Raji (cell line): Measurements from ENCODE around the gene ZHX3.

Experiments used
- POLR2A ChIP-seq: IDR thresholded peaks from 2 replicates; pipeline ENCODE4 v1.6.1; 2011; ENCODE audit warnings: low read depth, low read length, control low read depth; ENCODE audit not compliant: insufficient read depth

ZHX3 gene

GRCh38 chr20:41264819-41265218, 52.7 kb downstream of the ZHX3 start:
- no peak for TF ChIP-seq POLR2A

- no peak for TF ChIP-seq POLR2A
These were observed 55.5 kb downstream of the ZHX3 start for GRCh38 chr20:41261790-41262717.

- TF ChIP-seq POLR2A: no peak
These were observed 56.3 kb downstream of the ZHX3 start for GRCh38 chr20:41261260-41261659.

- no peak for TF ChIP-seq POLR2A
These were observed 56.8 kb downstream of the ZHX3 start for GRCh38 chr20:41260734-41261220.

- TF ChIP-seq POLR2A: no peak
These were observed 58.2 kb downstream of the ZHX3 start for GRCh38 chr20:41259309-41259708.

- TF ChIP-seq POLR2A: no peak
These were observed 59.1 kb downstream of the ZHX3 start for GRCh38 chr20:41258474-41258873.

- no peak for TF ChIP-seq POLR2A
These were observed 61.0 kb downstream of the ZHX3 start for GRCh38 chr20:41256516-41256915.

GRCh38 chr20:41255655-41256054, 61.9 kb downstream of the ZHX3 start:
- no peak for TF ChIP-seq POLR2A

GRCh38 chr20:41249411-41250281, 67.9 kb downstream of the ZHX3 start:
- TF ChIP-seq POLR2A: no peak

- no peak for TF ChIP-seq POLR2A
These were observed 69.0 kb downstream of the ZHX3 start for GRCh38 chr20:41248368-41249024.

- no peak for TF ChIP-seq POLR2A
These were observed 69.8 kb downstream of the ZHX3 start for GRCh38 chr20:41247523-41248367.

- no peak for TF ChIP-seq POLR2A
These were observed 72.3 kb downstream of the ZHX3 start for GRCh38 chr20:41245086-41245707.

GRCh38 chr20:41242807-41243206, 74.7 kb downstream of the ZHX3 start:
- no peak for TF ChIP-seq POLR2A

- TF ChIP-seq POLR2A: no peak
These were observed 75.2 kb downstream of the ZHX3 start for GRCh38 chr20:41242352-41242751.

GRCh38 chr20:41234546-41234945, 83.0 kb downstream of the ZHX3 start:
- TF ChIP-seq POLR2A: no peak
